GM13976 (cell line): Measurements from ENCODE around the gene KRAS.

Source experiments
- DNase-seq: peaks from one replicate; pipeline ENCODE4 v3.0.0; 2012; ENCODE audit warnings: low spot score
- in situ Hi-C: fragments of 300-500 bp; cut with MboI; formaldehyde crosslinking; loops from one replicate; pipeline ENCODE4 v1.12.0; 2022; ENCODE audit warnings: low sequenced_read_pairs, mixed read lengths, inconsistent platforms; ENCODE audit not compliant: unreplicated experiment
- TF ChIP-seq, protein P1 (sequence below): IDR thresholded peaks from 2 replicates; pipeline ENCODE4 v1.5.1; 2012; ENCODE audit warnings: borderline replicate concordance, mild to moderate bottlenecking; ENCODE audit not compliant: insufficient read depth; ENCODE audit errors: extremely low read depth, missing control alignments, control extremely low read depth

KRAS gene

DNA sequence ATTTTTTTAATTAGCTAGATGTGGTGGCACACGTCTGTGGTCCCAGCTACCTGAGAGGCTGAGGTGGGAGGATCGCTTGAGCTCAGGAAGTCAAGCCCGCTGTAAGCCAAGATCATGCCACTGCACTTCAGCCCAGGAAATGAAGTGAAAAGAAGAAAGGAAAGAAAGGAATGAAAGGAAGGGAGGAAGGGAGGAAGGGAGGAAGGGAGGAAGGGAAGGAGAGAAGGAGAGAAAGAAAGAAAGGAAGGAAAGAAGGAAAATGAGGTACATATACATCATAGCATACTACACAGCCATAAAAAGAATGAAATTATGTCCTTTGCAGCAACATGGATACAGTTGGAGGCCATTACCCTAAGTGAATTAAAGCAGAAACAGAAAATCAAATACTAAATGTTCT, 68.0 kb downstream of the KRAS start:
- in situ Hi-C loops = no loop called here
- DNase-seq = no peak
- TF ChIP-seq, protein P1, sequence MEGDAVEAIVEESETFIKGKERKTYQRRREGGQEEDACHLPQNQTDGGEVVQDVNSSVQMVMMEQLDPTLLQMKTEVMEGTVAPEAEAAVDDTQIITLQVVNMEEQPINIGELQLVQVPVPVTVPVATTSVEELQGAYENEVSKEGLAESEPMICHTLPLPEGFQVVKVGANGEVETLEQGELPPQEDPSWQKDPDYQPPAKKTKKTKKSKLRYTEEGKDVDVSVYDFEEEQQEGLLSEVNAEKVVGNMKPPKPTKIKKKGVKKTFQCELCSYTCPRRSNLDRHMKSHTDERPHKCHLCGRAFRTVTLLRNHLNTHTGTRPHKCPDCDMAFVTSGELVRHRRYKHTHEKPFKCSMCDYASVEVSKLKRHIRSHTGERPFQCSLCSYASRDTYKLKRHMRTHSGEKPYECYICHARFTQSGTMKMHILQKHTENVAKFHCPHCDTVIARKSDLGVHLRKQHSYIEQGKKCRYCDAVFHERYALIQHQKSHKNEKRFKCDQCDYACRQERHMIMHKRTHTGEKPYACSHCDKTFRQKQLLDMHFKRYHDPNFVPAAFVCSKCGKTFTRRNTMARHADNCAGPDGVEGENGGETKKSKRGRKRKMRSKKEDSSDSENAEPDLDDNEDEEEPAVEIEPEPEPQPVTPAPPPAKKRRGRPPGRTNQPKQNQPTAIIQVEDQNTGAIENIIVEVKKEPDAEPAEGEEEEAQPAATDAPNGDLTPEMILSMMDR = no peak

DNA sequence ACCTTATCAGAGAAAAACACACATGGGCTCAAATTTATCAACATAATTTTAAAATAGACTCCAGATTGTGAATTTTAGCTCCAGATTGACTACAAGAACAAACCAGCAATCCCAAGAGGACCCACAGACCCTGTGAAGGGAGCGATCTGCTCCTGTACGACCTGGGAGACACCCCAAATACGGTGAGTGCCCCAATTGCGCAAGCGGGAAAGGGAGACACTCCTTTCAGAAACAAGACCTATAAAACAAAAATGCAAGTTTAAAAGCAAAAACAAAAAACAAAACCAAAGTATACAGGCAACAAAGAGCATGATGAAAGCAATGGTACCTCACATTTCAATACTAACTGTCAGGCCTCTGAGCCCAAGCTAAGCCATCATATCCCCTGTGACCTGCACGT, 87.9 kb downstream of the KRAS start:
- TF ChIP-seq, protein P1 = no peak
- in situ Hi-C loops = no loop called here
- no peak for DNase-seq

DNA sequence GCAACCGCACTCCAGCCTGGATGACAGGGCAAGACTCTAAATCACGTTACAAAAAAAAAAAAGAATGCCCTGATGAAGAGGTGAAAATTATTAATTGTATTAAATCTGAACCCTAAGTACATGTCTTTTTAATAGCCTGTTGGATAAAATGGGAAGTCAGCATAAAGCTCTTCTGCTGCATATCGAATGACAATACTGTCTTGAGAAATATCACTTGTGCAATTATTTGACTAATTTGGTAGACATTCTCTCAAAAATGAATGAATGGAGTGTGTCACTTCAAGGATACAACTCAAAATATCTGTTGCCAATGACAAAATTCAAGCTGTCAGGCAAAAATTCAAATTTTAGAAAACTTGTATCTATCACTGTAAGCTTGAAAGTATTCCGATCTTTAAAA, 94.7 kb downstream of the KRAS start:
- DNase-seq = no peak
- TF ChIP-seq, protein P1 = no peak
- in situ Hi-C loops = no loop called here

GRCh38 chr12:25155022-25155576, 95.6 kb downstream of the KRAS start:
- in situ Hi-C loops = no loop called here
- TF ChIP-seq, protein P1 = peak; percentile 33
- DNase-seq = peak; percentile 64
